ENCODE measurements around the gene CSTF3. TPM values are rescaled to one million over a fixed set of nuclear protein-coding genes. Genes with fewer than 3 reads are reported as not detected.

The CSTF3 gene
- total and polyA plus RNA-seq, 9 of the 15 experiments (the other 6 are each of a cell fraction or from before 2014, with no cell fraction given), result 37.0 to 111 (median 61.0) TPM

DNA sequence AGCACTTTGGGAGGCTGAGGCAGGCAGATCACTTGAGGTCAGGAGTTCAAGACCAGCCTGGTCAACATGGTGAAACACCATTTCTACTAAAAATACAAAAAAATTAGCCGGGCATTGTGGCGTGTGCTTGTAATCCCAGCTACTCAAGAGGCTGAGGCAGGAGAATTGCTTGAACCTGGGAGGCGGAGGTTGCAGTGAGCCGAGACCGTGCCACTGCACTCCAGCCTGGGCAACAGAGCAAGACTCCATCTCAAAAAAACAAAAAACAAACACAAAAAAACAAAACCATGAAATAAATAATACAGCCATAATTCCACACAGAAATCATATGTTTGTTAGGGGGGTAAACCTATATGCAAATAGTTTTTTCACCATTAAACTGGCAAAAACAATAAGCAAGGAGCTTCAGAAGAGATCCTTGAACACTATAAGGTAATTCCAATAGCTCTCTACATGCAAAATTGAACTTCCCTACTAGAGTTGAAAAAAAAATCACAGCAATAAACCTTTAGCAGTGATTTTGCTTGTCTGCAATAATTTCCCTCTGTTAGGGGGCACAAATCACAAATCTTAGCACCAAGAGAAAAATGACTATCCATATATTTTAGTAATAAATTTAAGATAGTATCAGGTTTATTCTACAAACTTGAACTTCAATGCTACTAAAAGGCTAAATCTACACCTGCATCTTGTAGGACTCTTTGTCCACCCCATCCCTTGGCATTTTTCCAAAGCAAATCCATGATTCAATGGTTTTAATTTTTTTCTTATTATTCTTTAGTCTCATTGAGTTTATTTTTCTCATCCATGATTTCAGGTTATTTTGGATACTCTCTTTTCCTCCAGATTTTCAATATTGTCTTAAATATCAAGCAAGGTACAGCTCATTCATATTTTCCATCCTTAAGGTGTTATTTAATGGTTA lies 3.9 kb downstream of the CSTF3 start:
- BruUV-seq (replicated peaks), result no TSS peak
- Histone ChIP-seq H3K9ac (ENCODE audit: insufficient read depth in 1 of 2, low read depth in 2 of 2, low read length in 2 of 2) (no peak overlapping the region), H4K20me1 (replicated peaks; ENCODE audit: control insufficient read depth, insufficient read depth, low read length) (peaks cover 27% of the 10 kb centered on the region), H3K4me2 (ENCODE audit: insufficient read depth, low read length) (0 out of 2 replicates have a peak overlapping the region, but pooled peaks have one; percentile 92), H3K27me3 (ENCODE audit: control insufficient read depth in 2 of 2, insufficient read depth in 2 of 2, low read length in 2 of 2) (no peaks in the 10 kb centered on the region), H3K4me3 (no peak overlapping the region; the same call in 1 of the 2 replicates), H3K27ac (ENCODE audit: extremely low read depth, low read depth, low read length) (no peak overlapping the region), H3K36me3 (ENCODE audit: control insufficient read depth, insufficient read depth, low read length) (peaks cover 47% of the 10 kb centered on the region), H3K9me1 (ENCODE audit: control insufficient read depth, insufficient read depth, low read length) (no peaks in the 10 kb centered on the region), H3K9me3 (replicated peaks; ENCODE audit: control insufficient read depth, insufficient read depth, low read depth, low read length) (no peaks in the 10 kb centered on the region), H2AFZ (ENCODE audit: low read depth, low read length) (no peak overlapping the region), H3K4me1 (replicated peaks in 1 of 2; ENCODE audit: control insufficient read depth in 2 of 2, insufficient read depth in 2 of 2, low read length in 2 of 2) (peaks cover 15% of the 10 kb centered on the region in 2 experiments), H3K79me2 (ENCODE audit: control insufficient read depth, insufficient read depth, low read length) (peaks cover 96% of the 10 kb centered on the region)
- intact Hi-C loops (cut with micrococcal nuclease), result no loop called here
- ATAC-seq, result no peak
- ChIA-PET CTCF (ENCODE audit: low intra/inter-chr PET ratio) (no interaction called here), POLR2A (no interaction called here)
- no peak for DNase-seq (ENCODE audit: extremely low read depth in 1 of 4, low spot score in 3 of 4)
- in situ Hi-C loops (cut with MboI), result no loop called here
- 81% methylated on average over 5 of the region's 5 CpGs for WGBS (ENCODE audit: insufficient coverage, low coverage, missing lambda C conversion rate)
- FAIRE-seq, result no peak
- peak; percentile 90 to 92 for TF ChIP-seq KDM1A (IDR thresholded peaks at IDR 0.05)
- no peak for TF ChIP-seq ZNF766 (CRISPR knock-in tag; conservative IDR thresholded peaks at IDR 0.05)
- TF ChIP-seq FUS (optimal IDR thresholded peaks at IDR 0.05; ENCODE audit: low read depth, low read length), result no peak
- peak; percentile 57; the same call in 1 of the 2 replicates for TF ChIP-seq HDAC2 (IDR thresholded peaks at IDR 0.05)
- no peak for TF ChIP-seq HOXB6 (CRISPR knock-in tag; IDR thresholded peaks at IDR 0.05; ENCODE audit: borderline replicate concordance)
- no peak for TF ChIP-seq TCF3 (CRISPR knock-in tag; IDR thresholded peaks at IDR 0.05)
- no peak for TF ChIP-seq ZNF174 (CRISPR knock-in tag; IDR thresholded peaks at IDR 0.05)
- TF ChIP-seq, protein P1, sequence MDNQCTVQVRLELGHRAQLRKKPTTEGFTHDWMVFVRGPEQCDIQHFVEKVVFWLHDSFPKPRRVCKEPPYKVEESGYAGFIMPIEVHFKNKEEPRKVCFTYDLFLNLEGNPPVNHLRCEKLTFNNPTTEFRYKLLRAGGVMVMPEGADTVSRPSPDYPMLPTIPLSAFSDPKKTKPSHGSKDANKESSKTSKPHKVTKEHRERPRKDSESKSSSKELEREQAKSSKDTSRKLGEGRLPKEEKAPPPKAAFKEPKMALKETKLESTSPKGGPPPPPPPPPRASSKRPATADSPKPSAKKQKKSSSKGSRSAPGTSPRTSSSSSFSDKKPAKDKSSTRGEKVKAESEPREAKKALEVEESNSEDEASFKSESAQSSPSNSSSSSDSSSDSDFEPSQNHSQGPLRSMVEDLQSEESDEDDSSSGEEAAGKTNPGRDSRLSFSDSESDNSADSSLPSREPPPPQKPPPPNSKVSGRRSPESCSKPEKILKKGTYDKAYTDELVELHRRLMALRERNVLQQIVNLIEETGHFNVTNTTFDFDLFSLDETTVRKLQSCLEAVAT (IDR thresholded peaks at IDR 0.05), result no peak
- no peak for TF ChIP-seq SIN3A (IDR thresholded peaks at IDR 0.05; ENCODE audit: borderline replicate concordance in 2 of 2, control insufficient read depth in 1 of 2, low read depth in 2 of 2, low read length in 2 of 2)
- TF ChIP-seq, protein P2, sequence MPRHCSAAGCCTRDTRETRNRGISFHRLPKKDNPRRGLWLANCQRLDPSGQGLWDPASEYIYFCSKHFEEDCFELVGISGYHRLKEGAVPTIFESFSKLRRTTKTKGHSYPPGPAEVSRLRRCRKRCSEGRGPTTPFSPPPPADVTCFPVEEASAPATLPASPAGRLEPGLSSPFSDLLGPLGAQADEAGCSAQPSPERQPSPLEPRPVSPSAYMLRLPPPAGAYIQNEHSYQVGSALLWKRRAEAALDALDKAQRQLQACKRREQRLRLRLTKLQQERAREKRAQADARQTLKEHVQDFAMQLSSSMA (CRISPR knock-in tag; IDR thresholded peaks at IDR 0.05), result no peak
- TF ChIP-seq RCOR1 (IDR thresholded peaks at IDR 0.05; ENCODE audit: borderline replicate concordance in 1 of 2, low read depth in 2 of 2, low read length in 2 of 2), result 0 out of 4 replicates have a peak, but pooled peaks of 1 of the 2 experiments have one; percentile 43
- TF ChIP-seq RFX1 (IDR thresholded peaks at IDR 0.05), result no peak
- TF ChIP-seq KDM5B (IDR thresholded peaks at IDR 0.05; ENCODE audit: insufficient replicate concordance, low read depth, low read length), result no peak
- TF ChIP-seq ZFP36 (IDR thresholded peaks at IDR 0.05; ENCODE audit: low read depth, low read length, partially characterized antibody), result no peak
- no peak for TF ChIP-seq RBM14 (IDR thresholded peaks at IDR 0.05; ENCODE audit: borderline replicate concordance, insufficient read depth, low read depth, low read length)
- TF ChIP-seq MAX (CRISPR knock-in tag; IDR thresholded peaks at IDR 0.05), result no peak
- TF ChIP-seq HDAC1 (IDR thresholded peaks at IDR 0.05), result 0 out of 4 replicates have a peak, but pooled peaks of 1 of the 2 experiments have one; percentile 25
- TF ChIP-seq SMARCB1 (IDR thresholded peaks at IDR 0.05; ENCODE audit: insufficient read length, low read depth), result no peak
- TF ChIP-seq ETV1 (tag; conservative IDR thresholded peaks at IDR 0.05; ENCODE audit: low read depth), result no peak
